GM19023 (cell line): ENCODE measurements around the gene NUB1.
A peak's percentile ranks its signal among the peaks of the same experiment; 100 is the strongest.

Source experiments
- ATAC-seq: cut with Tn5 transposase; IDR thresholded peaks from one replicate; pipeline ENCODE4 v1.9.1; 2021; ENCODE audit warnings: mild to moderate bottlenecking, moderate library complexity; ENCODE audit not compliant: unreplicated experiment

The NUB1 gene

GRCh38 chr7:151388430-151388829 lies 46.8 kb downstream of the NUB1 start:
- ATAC-seq: no peak

- ATAC-seq: no peak
Measured at GRCh38 chr7:151389096-151389767, 47.6 kb downstream of the NUB1 start.

GRCh38 chr7:151389768-151390597 lies 48.4 kb downstream of the NUB1 start:
- ATAC-seq: no peak

- ATAC-seq: no peak
Measured at GRCh38 chr7:151390598-151391357, 49.2 kb downstream of the NUB1 start.

- ATAC-seq: no peak
Measured at GRCh38 chr7:151391358-151391730, 49.7 kb downstream of the NUB1 start.

- ATAC-seq: no peak
Measured at GRCh38 chr7:151392002-151392401, 50.4 kb downstream of the NUB1 start.

- no peak for ATAC-seq
Measured at GRCh38 chr7:151392426-151392825, 50.8 kb downstream of the NUB1 start.

GRCh38 chr7:151393031-151393977 lies 51.7 kb downstream of the NUB1 start:
- ATAC-seq: no peak

- no peak for ATAC-seq
Measured at GRCh38 chr7:151394076-151395035, 52.7 kb downstream of the NUB1 start.

- no peak for ATAC-seq
Measured at GRCh38 chr7:151395036-151395367, 53.4 kb downstream of the NUB1 start.

- ATAC-seq: no peak
Measured at GRCh38 chr7:151396328-151396970, 54.8 kb downstream of the NUB1 start.

GRCh38 chr7:151397026-151397425 lies 55.4 kb downstream of the NUB1 start:
- no peak for ATAC-seq

GRCh38 chr7:151398446-151399304 lies 57.1 kb downstream of the NUB1 start:
- ATAC-seq: no peak

- ATAC-seq: no peak
Measured at GRCh38 chr7:151399305-151399601, 57.6 kb downstream of the NUB1 start.

- ATAC-seq: no peak
Measured at GRCh38 chr7:151399906-151400305, 58.3 kb downstream of the NUB1 start.

GRCh38 chr7:151400626-151401315 lies 59.2 kb downstream of the NUB1 start:
- peak; percentile 84 for ATAC-seq

- ATAC-seq: no peak
Measured at GRCh38 chr7:151402029-151402835, 60.6 kb downstream of the NUB1 start.
